C4-2B (cell line): ENCODE data around the gene AFAP1L2.

ENCODE experiments used
- H3K27ac ChIP-seq: fragments of 450-650 bp; 2 replicates; pipeline ENCODE4 v1.5.1; 2017
- CTCF ChIP-seq: fragments of 450-650 bp; conservative IDR thresholded peaks from 2 replicates; pipeline ENCODE4 v1.5.1; 2017; ENCODE audit warnings: mild to moderate bottlenecking
- ZFX ChIP-seq: fragments of 450-650 bp; IDR thresholded peaks from 2 replicates; pipeline ENCODE4 v1.6.1; 2017

AFAP1L2 gene

GRCh38 chr10:114387784-114388183 is 16.5 kb downstream of the AFAP1L2 start:
- no peak for TF ChIP-seq CTCF
- TF ChIP-seq ZFX: no peak
- no peak overlapping the region for H3K27ac ChIP-seq

- no peak; the same call in 1 of the 2 replicates for TF ChIP-seq CTCF
- no peak for TF ChIP-seq ZFX
- no peak overlapping the region for H3K27ac ChIP-seq
Measured at GRCh38 chr10:114386452-114386851, 17.9 kb downstream of the AFAP1L2 start.

- TF ChIP-seq CTCF (no peak), ZFX (no peak)
- no peak overlapping the region for H3K27ac ChIP-seq
Measured at GRCh38 chr10:114385557-114385956, 18.7 kb downstream of the AFAP1L2 start.

- H3K27ac ChIP-seq: no peak overlapping the region
- no peak for TF ChIP-seq ZFX
- no peak for TF ChIP-seq CTCF
Measured at GRCh38 chr10:114384601-114385000, 19.7 kb downstream of the AFAP1L2 start.

- TF ChIP-seq CTCF (no peak), ZFX (no peak)
Measured at GRCh38 chr10:114384181-114384580, 20.1 kb downstream of the AFAP1L2 start.

GRCh38 chr10:114380797-114381196 is 23.5 kb downstream of the AFAP1L2 start:
- no peak overlapping the region for H3K27ac ChIP-seq
- TF ChIP-seq CTCF: no peak
- no peak for TF ChIP-seq ZFX

More at GRCh38 chr10:114384181-114384580, 20.1 kb downstream of the AFAP1L2 start:
- no peak overlapping the region for H3K27ac ChIP-seq

DNA sequence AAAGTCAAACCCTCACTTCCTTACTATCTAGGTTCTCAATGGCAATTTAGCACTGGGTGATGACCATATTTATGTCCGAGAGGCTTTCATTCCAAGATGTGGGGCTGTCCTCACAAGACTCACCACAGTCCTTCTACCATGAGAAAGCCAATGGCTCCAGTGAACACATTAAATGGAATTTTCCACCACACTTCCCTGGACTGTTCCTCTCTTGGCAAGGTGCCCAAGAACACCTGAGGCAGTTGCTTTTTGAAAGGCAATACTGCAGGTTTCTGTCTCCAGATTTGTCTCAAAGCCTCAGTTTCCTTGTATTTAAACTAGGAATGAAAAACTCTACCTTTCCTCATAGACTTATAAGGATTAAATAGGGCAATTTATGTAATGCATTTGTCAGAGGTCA is 24.2 kb downstream of the AFAP1L2 start:
- no peak for TF ChIP-seq ZFX
- no peak for TF ChIP-seq CTCF
- H3K27ac ChIP-seq: no peak overlapping the region
